Tibial artery (tissue), 4 donors: ENCODE results near the gene CACNA1B.

Experiments used
- DNase-seq, 2 donors: peaks; one replicate each; pipeline ENCODE4 v3.0.0-alpha.2; 2019
- H3K27ac ChIP-seq, 2 donors: fragments of 200-600 bp; sonication (generic) in 1 of 2; 1 replicate in 1 of 2; 2 replicates in 1 of 2; pipeline ENCODE4 v1.5.1; 2018 to 2019; ENCODE audit warnings: mild to moderate bottlenecking in 1 of 2
- H3K27me3 ChIP-seq, 2 donors: fragments of 200-600 bp; sonication (generic) in 1 of 2; one replicate each; pipeline versions ENCODE4 v1.5.1 to v1.6.0; 2016 to 2019
- H3K36me3 ChIP-seq, 3 donors: fragments of 200-600 bp; sonication (generic) in 2 of 3; one replicate each; pipeline ENCODE4 v1.5.1; 2016 to 2019; ENCODE audit warnings: mild to moderate bottlenecking in 2 of 3
- H3K4me1 ChIP-seq, 4 donors: fragments of 200-600 bp; sonication (generic) in 2 of 4; 1 replicate in 3 of 4; 2 replicates in 1 of 4; pipeline ENCODE4 v1.5.1; 2016 to 2019
- H3K4me3 ChIP-seq, 2 donors: fragments of 200-600 bp; sonication (generic) in 1 of 2; 1 replicate in 1 of 2; 2 replicates in 1 of 2; pipeline ENCODE4 v1.5.1; 2018 to 2019; ENCODE audit warnings: mild to moderate bottlenecking in 2 of 2
- H3K9me3 ChIP-seq, 3 donors: fragments of 200-600 bp; sonication (generic) in 1 of 3; one replicate each; pipeline ENCODE4 v1.5.1; 2016 to 2019
- CTCF ChIP-seq, 2 experiments: fragments of 200-600 bp in 1 of 2; fragments of 450-650 bp in 1 of 2; IDR thresholded peaks; one replicate each; pipeline ENCODE4 v1.5.1; 2017 to 2019; ENCODE audit warnings: antibody characterized with exemption in 2 of 2, mild to moderate bottlenecking in 1 of 2, moderate library complexity in 1 of 2
- intact Hi-C: fragments of 100-400 bp; cut with DNase I; formaldehyde crosslinking; loops from one replicate; pipeline ENCODE4 v1.15.0; 2023; ENCODE audit warnings: low total_unique reads

CACNA1B gene

DNA sequence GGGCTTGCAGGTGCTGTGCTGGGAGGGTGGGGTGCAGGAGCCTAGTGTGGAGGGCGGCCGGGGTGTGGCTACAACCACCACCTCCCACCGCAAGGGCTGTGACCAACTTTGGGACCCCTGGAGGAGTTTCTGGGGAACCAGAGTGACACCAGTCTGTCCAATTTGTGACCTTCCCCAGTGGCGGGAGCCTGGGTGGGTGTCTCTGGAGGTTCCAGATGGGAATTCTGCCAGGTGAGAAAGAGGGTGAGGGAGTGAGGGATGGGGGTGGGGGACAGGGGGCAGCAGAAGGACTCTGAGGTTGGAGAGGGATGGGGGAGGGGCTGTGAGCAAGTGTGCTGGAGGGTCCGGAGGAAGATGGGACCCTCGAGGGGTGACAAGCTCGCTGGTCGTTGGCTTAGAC is 4.2 kb upstream of the CACNA1B start:
- DNase-seq = no peak
- Histone ChIP-seq H3K27ac (no peak overlapping the region), H3K4me3 (no peak overlapping the region), H3K27me3 (peaks cover 0 to 34% of the 10 kb centered on the region in 2 donors), H3K4me1 (peaks cover 0 to 5% (median 5%) of the 10 kb centered on the region in 4 donors), H3K36me3 (no peaks in the 10 kb centered on the region), H3K9me3 (peaks cover 0 to 10% (median 4%) of the 10 kb centered on the region in 3 donors)
- no peak for TF ChIP-seq CTCF (IDR thresholded peaks at IDR 0.05)
- intact Hi-C loops = no loop called here

DNA sequence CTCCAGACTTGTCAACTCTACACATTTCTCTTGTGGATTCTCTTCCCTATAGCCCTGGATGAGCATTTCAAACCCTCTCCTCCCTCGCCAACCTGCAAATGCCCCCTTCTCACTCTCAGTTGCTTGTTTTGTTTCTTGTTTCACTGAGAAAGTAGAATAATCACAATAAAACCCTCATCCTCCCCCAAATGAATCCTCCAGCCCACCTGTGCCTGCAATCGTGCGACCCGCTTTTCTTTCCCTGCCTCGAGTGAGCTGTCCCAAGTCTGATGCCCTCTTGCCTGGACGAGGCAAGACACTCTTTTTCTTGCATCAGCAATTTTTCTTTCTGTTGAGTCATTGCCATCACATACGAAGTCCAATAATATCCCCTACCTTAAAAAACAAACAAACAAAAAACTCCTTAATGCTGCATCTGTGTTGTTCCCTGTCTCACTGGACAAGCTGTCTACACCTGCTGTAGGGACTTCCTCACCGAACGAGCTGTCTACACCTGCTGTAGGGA is 3.7 kb upstream of the CACNA1B start:
- Histone ChIP-seq H3K4me1 (peaks cover 0 to 10% (median 7%) of the 10 kb centered on the region in 4 donors), H3K9me3 (peaks cover 0 to 8% (median under 1%) of the 10 kb centered on the region in 3 donors), H3K36me3 (no peaks in the 10 kb centered on the region), H3K27ac (no peak overlapping the region), H3K4me3 (no peak overlapping the region), H3K27me3 (peaks cover 0 to 39% of the 10 kb centered on the region in 2 donors)
- TF ChIP-seq CTCF (IDR thresholded peaks at IDR 0.05) = no peak
- DNase-seq = no peak
- intact Hi-C loops = no loop called here

DNA sequence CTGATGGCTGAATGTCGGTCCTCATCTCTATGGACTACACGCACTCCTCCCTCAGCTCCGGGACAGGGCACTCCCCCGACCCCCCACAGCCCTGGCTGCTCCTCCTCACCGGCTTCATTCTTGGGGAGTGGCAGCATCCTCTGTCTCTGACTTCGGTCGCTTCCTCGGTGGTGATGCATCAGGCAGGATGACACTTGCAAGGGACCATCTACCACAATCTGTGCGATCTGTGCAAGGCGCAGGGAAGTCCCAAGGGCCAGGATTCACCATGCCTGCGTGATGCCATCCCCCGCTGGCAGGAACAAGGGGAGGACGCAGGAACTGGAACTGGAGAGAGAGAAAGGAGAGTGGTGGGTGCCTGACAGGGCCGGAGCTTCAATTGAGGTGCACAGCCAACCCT is 2.2 kb upstream of the CACNA1B start:
- H3K9me3 ChIP-seq = no peaks in the 10 kb centered on the region
- no peak for TF ChIP-seq CTCF (IDR thresholded peaks at IDR 0.05)
- no peak overlapping the region for H3K4me3 ChIP-seq
- peaks cover 0 to 53% of the 10 kb centered on the region in 2 donors for H3K27me3 ChIP-seq
- H3K36me3 ChIP-seq = no peaks in the 10 kb centered on the region
- intact Hi-C loops = no loop called here
- no peak for DNase-seq
- H3K4me1 ChIP-seq = peaks cover 0 to 11% (median 7%) of the 10 kb centered on the region in 4 donors
- H3K27ac ChIP-seq = no peak overlapping the region

DNA sequence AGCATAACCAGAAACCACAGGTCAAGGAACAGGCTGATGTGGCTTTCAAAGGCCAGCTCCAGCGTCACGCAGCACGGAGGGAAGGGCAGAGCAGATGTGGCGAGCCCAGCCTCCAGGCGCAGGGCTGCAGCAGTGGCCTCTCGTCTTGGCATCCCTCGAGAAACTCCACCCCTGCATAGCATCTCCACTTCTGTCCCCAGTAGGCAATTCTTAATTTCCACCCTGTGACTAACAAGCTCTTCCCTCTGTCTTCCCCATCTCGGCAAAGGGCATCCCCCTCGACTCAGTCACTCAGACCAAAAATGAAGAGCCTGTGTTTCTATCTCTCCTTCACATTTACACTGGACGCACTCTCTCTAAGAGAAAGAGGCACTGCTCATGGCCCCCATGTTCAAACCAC is 1.7 kb upstream of the CACNA1B start:
- no peak overlapping the region for H3K27ac ChIP-seq
- peaks cover 0 to 58% of the 10 kb centered on the region in 2 donors for H3K27me3 ChIP-seq
- intact Hi-C loops = no loop called here
- H3K9me3 ChIP-seq = no peaks in the 10 kb centered on the region
- peaks cover 0 to 11% (median 7%) of the 10 kb centered on the region in 4 donors for H3K4me1 ChIP-seq
- TF ChIP-seq CTCF (IDR thresholded peaks at IDR 0.05) = no peak
- H3K4me3 ChIP-seq = no peak overlapping the region
- no peaks in the 10 kb centered on the region for H3K36me3 ChIP-seq
- no peak for DNase-seq

- H3K36me3 ChIP-seq = no peaks in the 10 kb centered on the region
- no peak overlapping the region for H3K27ac ChIP-seq
- no peak for DNase-seq
- intact Hi-C loops = no loop called here
- peaks cover 0 to 62% of the 10 kb centered on the region in 2 donors for H3K27me3 ChIP-seq
- H3K4me3 ChIP-seq = no peak overlapping the region
- H3K9me3 ChIP-seq = no peaks in the 10 kb centered on the region
- no peak for TF ChIP-seq CTCF (IDR thresholded peaks at IDR 0.05)
- peaks cover 0 to 11% (median 7%) of the 10 kb centered on the region in 4 donors for H3K4me1 ChIP-seq
Measured at GRCh38 chr9:137876269-137876668, 1.3 kb upstream of the CACNA1B start.
